Osteoblast (primary cell): ENCODE results near the gene MICU2. TPM values are rescaled to one million over a fixed set of nuclear protein-coding genes. Genes with fewer than 3 reads are reported as not detected.

Experiments used
- DNase-seq: peaks from one replicate; pipeline ENCODE4 v3.0.0; 2011; ENCODE audit warnings: low spot score, mixed read lengths; ENCODE audit not compliant: insufficient read length; ENCODE audit errors: missing footprints
- H2AFZ ChIP-seq: 2 replicates; pipeline ENCODE4 v1.6.0; 2011; ENCODE audit warnings: mild to moderate bottlenecking, low read length
- H3K27ac ChIP-seq: 2 replicates; pipeline ENCODE4 v1.5.1; 2011; ENCODE audit warnings: mild to moderate bottlenecking, low read depth, low read length, moderate library complexity
- H3K27me3 ChIP-seq: 2 replicates; pipeline ENCODE4 v1.6.0; 2012; ENCODE audit warnings: mild to moderate bottlenecking, control low read depth, inconsistent platforms, low read length, moderate library complexity; ENCODE audit not compliant: insufficient read depth
- H3K36me3 ChIP-seq: 2 replicates; pipeline ENCODE4 v1.5.1; 2011; ENCODE audit warnings: mild to moderate bottlenecking, low read length, control low read depth, moderate library complexity; ENCODE audit not compliant: insufficient read depth
- H3K4me1 ChIP-seq: 2 replicates; pipeline ENCODE4 v1.5.1; 2011; ENCODE audit warnings: mild to moderate bottlenecking, low read length, control low read depth, moderate library complexity; ENCODE audit not compliant: insufficient read depth
- H3K4me2 ChIP-seq: 2 replicates; pipeline ENCODE4 v1.6.0; 2011; ENCODE audit warnings: mild to moderate bottlenecking, low read length; ENCODE audit not compliant: insufficient read depth
- H3K4me3 ChIP-seq: fragments of 200-600 bp; sonication (generic); 3 replicates; pipeline ENCODE4 v1.5.1; 2012; ENCODE audit warnings: mild to moderate bottlenecking, low read length, inconsistent platforms; ENCODE audit not compliant: insufficient read depth
- H3K79me2 ChIP-seq: 2 replicates; pipeline ENCODE4 v1.6.0; 2012; ENCODE audit warnings: mild to moderate bottlenecking, low read length, control low read depth, inconsistent platforms; ENCODE audit not compliant: insufficient read depth
- H3K9me3 ChIP-seq: 2 replicates; pipeline ENCODE4 v1.5.1; 2011; ENCODE audit warnings: low read depth, low read length, control low read depth
- H4K20me1 ChIP-seq: 2 replicates; pipeline ENCODE4 v1.6.0; 2012; ENCODE audit warnings: mild to moderate bottlenecking, low read length, control low read depth; ENCODE audit not compliant: insufficient read depth
- CTCF ChIP-seq: IDR thresholded peaks from 2 replicates; pipeline ENCODE4 v1.5.1; 2011; ENCODE audit warnings: mild to moderate bottlenecking, low read depth, low read length, moderate library complexity; ENCODE audit errors: extremely low read depth
- total RNA-seq: library from RNA; depleted of rRNA; stranded (reverse); fragments of >200 nt; gene quantifications from 2 replicates; pipeline ENCODE4 v1.2.3, GENCODE V29; 2012

MICU2 gene
- total RNA-seq, 1 donor = 46.0 TPM

DNA sequence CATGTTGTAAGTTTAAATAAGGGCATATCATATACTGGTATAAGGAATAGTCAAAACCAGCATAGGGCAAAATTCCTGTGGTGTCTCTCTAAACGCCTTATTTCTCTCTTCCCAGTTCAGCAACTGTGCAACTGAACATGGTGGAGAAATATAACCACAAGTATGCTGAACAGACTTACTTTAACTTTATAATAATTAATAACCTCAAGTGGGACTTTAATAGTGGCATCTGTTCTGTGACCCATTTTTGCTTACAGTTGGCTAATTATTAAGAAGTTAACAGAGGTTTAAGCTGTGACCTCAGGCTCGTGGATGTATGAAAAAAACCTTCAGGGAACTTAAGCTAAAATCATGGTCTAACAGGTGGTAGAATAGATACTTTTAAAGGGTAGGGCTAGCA lies 54.3 kb downstream of the MICU2 start:
- no peak overlapping the region for H2AFZ ChIP-seq
- H3K9me3 ChIP-seq = no peaks in the 10 kb centered on the region
- peaks cover 4% of the 10 kb centered on the region for H4K20me1 ChIP-seq
- no peaks in the 10 kb centered on the region for H3K4me1 ChIP-seq
- peaks cover 6% of the 10 kb centered on the region for H3K79me2 ChIP-seq
- no peaks in the 10 kb centered on the region for H3K36me3 ChIP-seq
- no peak for DNase-seq
- no peak overlapping the region for H3K4me3 ChIP-seq
- TF ChIP-seq CTCF = no peak
- H3K27ac ChIP-seq = no peak overlapping the region
- H3K4me2 ChIP-seq = no peak overlapping the region
- H3K27me3 ChIP-seq = no peaks in the 10 kb centered on the region

- Histone ChIP-seq H3K79me2 (peaks cover 12% of the 10 kb centered on the region), H3K27ac (no peak overlapping the region), H3K4me1 (no peaks in the 10 kb centered on the region), H2AFZ (no peak overlapping the region), H3K4me3 (no peak overlapping the region), H3K27me3 (no peaks in the 10 kb centered on the region), H3K9me3 (no peaks in the 10 kb centered on the region), H4K20me1 (peaks cover 4% of the 10 kb centered on the region), H3K36me3 (no peaks in the 10 kb centered on the region), H3K4me2 (no peak overlapping the region)
- DNase-seq = no peak
- no peak for TF ChIP-seq CTCF
These were observed 55.4 kb downstream of the MICU2 start for GRCh38 chr13:21548577-21548976.

- TF ChIP-seq CTCF = no peak
- no peak overlapping the region for H3K27ac ChIP-seq
- DNase-seq = no peak
- H3K9me3 ChIP-seq = no peaks in the 10 kb centered on the region
- no peak overlapping the region for H2AFZ ChIP-seq
- peaks cover 17% of the 10 kb centered on the region for H3K79me2 ChIP-seq
- no peak overlapping the region for H3K4me3 ChIP-seq
- no peaks in the 10 kb centered on the region for H3K36me3 ChIP-seq
- peaks cover 4% of the 10 kb centered on the region for H4K20me1 ChIP-seq
- no peaks in the 10 kb centered on the region for H3K4me1 ChIP-seq
- no peaks in the 10 kb centered on the region for H3K27me3 ChIP-seq
- no peak overlapping the region for H3K4me2 ChIP-seq
These were observed 57.6 kb downstream of the MICU2 start for GRCh38 chr13:21546372-21546771.

GRCh38 chr13:21544515-21544914 lies 59.5 kb downstream of the MICU2 start:
- Histone ChIP-seq H3K9me3 (no peaks in the 10 kb centered on the region), H3K4me2 (no peak overlapping the region), H3K4me3 (no peak overlapping the region), H3K36me3 (no peaks in the 10 kb centered on the region), H4K20me1 (no peaks in the 10 kb centered on the region), H3K4me1 (no peaks in the 10 kb centered on the region), H3K79me2 (peaks cover 17% of the 10 kb centered on the region), H3K27ac (no peak overlapping the region), H2AFZ (no peak overlapping the region), H3K27me3 (no peaks in the 10 kb centered on the region)
- DNase-seq = no peak
- no peak for TF ChIP-seq CTCF
